Right lobe of liver (tissue), 6 donors: ENCODE measurements around the gene TNS1. TPM values are rescaled to one million over a fixed set of nuclear protein-coding genes. Genes with fewer than 3 reads are reported as not detected.

Experiments
- ATAC-seq, 4 donors: fragments of 200-7000 bp; cut with Tn5 transposase; one replicate each; pipeline ENCODE4 v1.9.1; 2020; ENCODE audit warnings: mild to moderate bottlenecking in 4 of 4, moderate library complexity in 4 of 4
- DNase-seq, 3 donors: peaks; one replicate each; pipeline ENCODE4 v3.0.0-alpha.2; 2020
- H3K27ac ChIP-seq, 3 donors: fragments of 200-600 bp; one replicate each; pipeline ENCODE4 v1.8.0; 2022
- H3K27me3 ChIP-seq, 2 donors: fragments of 200-600 bp; one replicate each; pipeline ENCODE4 v1.8.0; 2022
- H3K36me3 ChIP-seq, 4 donors: fragments of 200-600 bp; sonication (generic) in 1 of 4; one replicate each; pipeline versions ENCODE4 v1.5.1 to v1.8.0; 2017 to 2022; ENCODE audit warnings: control low read depth in 1 of 4
- H3K4me1 ChIP-seq, 4 donors: fragments of 200-600 bp; sonication (generic) in 1 of 4; one replicate each; pipeline versions ENCODE4 v1.5.1 to v1.8.0; 2017 to 2022; ENCODE audit warnings: control low read depth in 1 of 4
- H3K4me3 ChIP-seq, 3 donors: fragments of 200-600 bp; one replicate each; pipeline ENCODE4 v1.8.0; 2022
- H3K9me3 ChIP-seq, 4 donors: fragments of 200-600 bp; sonication (generic) in 1 of 4; one replicate each; pipeline versions ENCODE4 v1.5.1 to v1.8.0; 2017 to 2022; ENCODE audit warnings: control low read depth in 1 of 4
- CTCF ChIP-seq, 4 donors: fragments of 200-600 bp in 3 of 4; fragments of 450-650 bp in 1 of 4; IDR thresholded peaks; one replicate each; pipeline versions ENCODE4 v1.5.1 to v1.8.0; 2016 to 2022; ENCODE audit warnings: antibody characterized with exemption in 4 of 4, mild to moderate bottlenecking in 2 of 4
- POLR2A ChIP-seq: fragments of 450-650 bp; IDR thresholded peaks from one replicate; pipeline ENCODE4 v1.6.1; 2017; ENCODE audit warnings: antibody characterized with exemption, mild to moderate bottlenecking
- WGBS: methylation state at CpG from one replicate; pipeline ENCODE4 v1.1.6; 2018; ENCODE audit warnings: low coverage, low lambda C conversion rate; ENCODE audit not compliant: insufficient coverage; ENCODE audit errors: missing lambda C conversion rate; 5-methylcytosine and 5-hydroxymethylcytosine counted together
- intact Hi-C, 2 donors: fragments of 100-400 bp; cut with DNase I; formaldehyde crosslinking; loops; one replicate each; pipeline versions ENCODE4 v1.11.2 to v1.14.1; 2022
- total RNA-seq, 6 experiments: library from RNA; depleted of rRNA in 2 of 6; stranded (reverse); fragments of >200 nt in 2 of 6; fragmentation: NEBNext Ultra II Directional in 3 of 6; extraction: Animal tissue kit (Norgen Biotek cat#: 25700) in 3 of 6; gene quantifications; one replicate each; pipeline versions ENCODE4 v1.1.0 to v1.2.4, GENCODE V29; 2016 to 2023
- donor health status: DM: no; HTN: yes; CAD: no.
- donor health status: DM: no; HTN: no; CAD: no.
- donor health status: DM: no; HTN: no; CAD: no.
- donor health status: DM: no; HTN: yes; CAD: no.
- donor health status: DM: no; HTN: yes; CAD: no.

The TNS1 gene
- total RNA-seq, 6 experiments from 2014 or later = 68.4 to 209 (median 99.2) TPM

GRCh38 chr2:217972037-217972436 lies 30.8 kb downstream of the TNS1 start:
- no peak for ATAC-seq
- Histone ChIP-seq H3K27me3 (no peaks in the 10 kb centered on the region), H3K9me3 (no peaks in the 10 kb centered on the region), H3K27ac (no peak overlapping the region), H3K4me1 (peaks cover 0 to 11% (median 0%) of the 10 kb centered on the region in 4 donors), H3K4me3 (no peak overlapping the region), H3K36me3 (no peaks in the 10 kb centered on the region)
- intact Hi-C loops = no loop called here
- TF ChIP-seq CTCF (IDR thresholded peaks at IDR 0.05) (no peak), POLR2A (no peak)
- WGBS = 80% methylated on average over 1 of the region's 1 CpG
- DNase-seq = no peak

GRCh38 chr2:217971166-217971565 lies 31.6 kb downstream of the TNS1 start:
- ATAC-seq (no peak), DNase-seq (no peak)
- H3K4me3 ChIP-seq = no peak overlapping the region
- peaks cover 0 to 11% (median 0%) of the 10 kb centered on the region in 4 donors for H3K4me1 ChIP-seq
- no peaks in the 10 kb centered on the region for H3K27me3 ChIP-seq
- intact Hi-C loops = no loop called here
- no peaks in the 10 kb centered on the region for H3K9me3 ChIP-seq
- no peaks in the 10 kb centered on the region for H3K36me3 ChIP-seq
- TF ChIP-seq POLR2A (no peak), CTCF (IDR thresholded peaks at IDR 0.05) (no peak)
- WGBS = 89% methylated on average over 5 of the region's 5 CpGs
- no peak overlapping the region for H3K27ac ChIP-seq

- Histone ChIP-seq H3K36me3 (no peaks in the 10 kb centered on the region), H3K4me3 (no peak overlapping the region), H3K4me1 (peaks cover 0 to 11% (median 0%) of the 10 kb centered on the region in 4 donors), H3K27ac (no peak overlapping the region), H3K27me3 (no peaks in the 10 kb centered on the region), H3K9me3 (no peaks in the 10 kb centered on the region)
- no peak for TF ChIP-seq CTCF (IDR thresholded peaks at IDR 0.05)
- no peak for TF ChIP-seq POLR2A
- intact Hi-C loops = no loop called here
- ATAC-seq (no peak), DNase-seq (no peak)
Measured at GRCh38 chr2:217970206-217970605, 32.6 kb downstream of the TNS1 start.

- DNase-seq (no peak), ATAC-seq (no peak)
- intact Hi-C loops = no loop called here
- no peaks in the 10 kb centered on the region for H3K36me3 ChIP-seq
- no peaks in the 10 kb centered on the region for H3K27me3 ChIP-seq
- TF ChIP-seq POLR2A (no peak), CTCF (IDR thresholded peaks at IDR 0.05) (no peak)
- no peaks in the 10 kb centered on the region for H3K9me3 ChIP-seq
- 89% methylated on average over 1 of the region's 1 CpG for WGBS
- no peak overlapping the region for H3K27ac ChIP-seq
- no peak overlapping the region for H3K4me3 ChIP-seq
- peaks cover 0 to 11% (median 0%) of the 10 kb centered on the region in 4 donors for H3K4me1 ChIP-seq
Measured at GRCh38 chr2:217969588-217969987, 33.2 kb downstream of the TNS1 start.

GRCh38 chr2:217968023-217968422 lies 34.8 kb downstream of the TNS1 start:
- ATAC-seq (no peak), DNase-seq (no peak)
- no peaks in the 10 kb centered on the region for H3K9me3 ChIP-seq
- no peaks in the 10 kb centered on the region for H3K27me3 ChIP-seq
- H3K4me1 ChIP-seq = peaks cover 0 to 8% (median 0%) of the 10 kb centered on the region in 4 donors
- intact Hi-C loops = no loop called here
- H3K36me3 ChIP-seq = no peaks in the 10 kb centered on the region
- H3K27ac ChIP-seq = no peak overlapping the region
- H3K4me3 ChIP-seq = no peak overlapping the region
- WGBS = 0% methylated on average over 1 of the region's 1 CpG
- no peak for TF ChIP-seq POLR2A
- TF ChIP-seq CTCF (IDR thresholded peaks at IDR 0.05) = no peak
